DMS53 treated with DMSO at 0.1 percent for 48 hours (cell line): ENCODE measurements around the gene ADGRG1.
A peak's percentile ranks its signal among the peaks of the same experiment; 100 is the strongest.
"Not testable (repeated sequence)": the region's sequence is repeated elsewhere in the genome, so short reads cannot be mapped to it uniquely, and the experiment has no call there.

Source experiments
- DNase-seq: peaks from one replicate; lab custom pipeline; 2025; ENCODE audit not compliant: unreplicated experiment; lab: John Stamatoyannopoulos, UW

The ADGRG1 gene

DNA sequence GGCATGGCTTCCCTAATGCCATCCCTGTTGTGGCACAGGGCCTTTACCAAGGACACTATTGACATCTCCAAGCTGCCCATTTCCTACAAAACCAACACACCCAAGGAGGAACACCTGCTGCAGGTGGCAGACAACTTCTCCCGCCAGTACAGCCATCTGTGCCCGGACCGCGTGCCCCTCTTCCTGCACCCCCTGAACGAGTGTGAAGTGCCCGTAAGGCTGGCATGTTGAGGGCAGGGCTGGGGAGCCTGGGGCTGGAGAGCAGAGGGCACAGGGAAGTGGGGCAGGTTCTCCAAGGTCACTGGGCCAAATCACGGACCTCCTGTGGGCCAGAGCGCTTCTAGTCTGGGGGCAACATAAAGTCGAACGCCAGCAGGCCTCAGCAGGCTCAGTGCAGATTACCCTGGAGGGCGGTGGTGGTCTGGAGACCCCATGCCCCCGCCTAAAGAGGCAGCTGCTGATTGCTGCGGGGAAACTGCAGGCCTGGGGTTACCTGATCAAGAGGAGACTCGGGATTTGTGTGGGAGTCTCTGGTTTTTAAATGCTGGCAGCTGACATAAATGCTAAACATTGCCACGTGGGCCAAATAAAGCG is 70.5 kb downstream of the ADGRG1 start:
- DNase-seq = no peak

DNA sequence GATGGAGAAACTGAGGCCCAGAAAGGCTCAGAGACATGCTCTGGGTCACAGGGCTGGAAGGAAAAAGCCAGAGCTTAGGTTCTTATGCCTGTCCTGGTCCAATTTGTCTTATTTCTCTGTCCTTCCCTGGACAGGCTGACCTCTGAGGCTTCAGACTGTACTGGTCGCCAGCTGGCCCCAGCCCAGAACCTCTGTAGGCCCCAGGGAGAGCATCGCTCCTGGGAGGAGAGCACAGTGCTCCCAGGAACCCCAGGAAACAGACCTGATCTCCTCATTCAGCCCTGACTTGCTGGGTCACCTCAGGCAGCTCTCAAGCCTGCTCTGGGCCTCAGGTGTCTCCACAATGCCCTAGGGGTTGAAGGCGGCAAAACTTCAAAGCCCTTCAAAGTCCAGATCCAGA is 71.1 kb downstream of the ADGRG1 start:
- no peak for DNase-seq

DNA sequence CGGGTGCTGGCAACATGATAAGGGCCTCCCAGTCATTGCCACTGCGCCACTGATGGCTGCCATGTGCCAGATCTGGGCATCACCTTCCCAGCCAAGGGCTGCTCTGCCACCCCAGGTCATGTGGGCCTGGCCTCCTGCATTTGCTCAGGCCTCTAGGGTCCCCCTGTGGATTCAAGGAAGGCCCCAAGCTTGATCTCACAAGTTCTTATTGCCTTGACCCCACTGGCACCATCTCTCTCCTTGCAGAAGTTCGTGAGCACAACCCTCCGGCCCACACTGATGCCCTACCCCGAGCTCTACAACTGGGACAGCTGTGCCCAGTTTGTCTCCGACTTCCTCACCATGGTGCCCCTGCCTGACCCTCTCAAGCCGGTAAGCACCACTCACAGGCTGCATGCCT is 71.5 kb downstream of the ADGRG1 start:
- no peak for DNase-seq

DNA sequence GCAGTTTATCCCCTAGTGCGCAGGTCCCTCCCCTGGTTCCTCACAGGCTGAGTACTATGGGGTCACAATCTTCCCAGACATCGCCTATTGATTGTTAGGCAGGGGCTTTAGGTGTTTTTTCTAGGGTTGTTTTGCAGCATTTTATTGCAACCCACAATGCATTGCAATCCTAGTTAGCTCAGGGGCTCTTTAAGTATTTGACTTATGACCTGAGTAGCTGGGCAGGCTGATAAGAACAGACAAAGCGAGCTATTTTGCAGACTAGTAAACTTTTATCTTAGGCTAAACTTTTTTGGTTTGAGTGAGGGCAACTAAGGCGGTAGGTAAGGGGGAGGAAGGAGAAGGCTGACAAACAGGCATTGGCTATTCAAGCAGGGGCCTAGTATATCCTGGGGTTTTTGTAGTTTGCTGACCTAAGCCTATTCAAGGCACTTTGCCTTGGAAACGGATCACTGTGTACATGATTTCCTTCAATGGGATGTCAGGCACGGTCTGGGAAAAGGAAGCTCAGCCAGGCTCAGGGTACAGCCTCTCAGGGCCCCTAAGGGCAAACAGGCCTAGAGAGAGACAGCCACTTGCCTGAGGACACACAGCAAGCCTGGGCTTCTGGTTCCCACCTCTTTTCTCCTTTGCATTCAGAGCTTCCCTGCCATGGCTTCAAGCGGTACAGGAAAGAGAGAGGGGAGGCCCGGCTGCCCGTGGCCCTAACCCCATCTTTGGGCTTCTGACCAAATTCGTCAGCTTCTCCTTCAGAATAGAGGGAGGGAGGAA is 72.5 kb downstream of the ADGRG1 start:
- DNase-seq = no peak

DNA sequence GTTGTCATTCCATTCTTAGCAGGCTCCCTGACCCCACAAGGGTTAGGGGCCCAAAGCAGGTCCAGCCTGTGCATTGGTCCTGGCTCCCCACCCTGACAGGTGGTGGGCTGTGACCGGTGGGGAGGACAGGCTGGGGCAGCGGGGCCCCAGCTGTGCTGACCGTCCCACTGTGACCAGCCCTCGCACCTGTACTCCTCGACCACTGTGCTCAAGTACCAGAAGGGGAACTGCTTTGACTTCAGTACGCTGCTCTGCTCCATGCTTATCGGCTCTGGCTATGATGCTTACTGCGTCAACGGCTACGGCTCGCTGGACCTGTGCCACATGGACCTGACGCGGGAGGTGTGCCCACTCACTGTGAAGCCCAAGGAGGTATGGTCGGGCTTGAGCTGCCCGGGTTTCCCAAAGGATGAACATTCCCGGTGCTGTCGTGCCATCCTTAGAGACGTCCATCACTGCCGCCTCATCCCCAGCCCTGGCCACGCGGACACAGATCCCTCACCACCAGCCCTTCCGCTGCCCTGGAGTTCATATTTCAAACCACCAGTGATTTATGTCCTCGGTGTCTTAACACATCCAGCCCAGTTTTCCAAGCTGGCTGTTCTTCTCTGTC is 73.4 kb downstream of the ADGRG1 start:
- DNase-seq = no peak

DNA sequence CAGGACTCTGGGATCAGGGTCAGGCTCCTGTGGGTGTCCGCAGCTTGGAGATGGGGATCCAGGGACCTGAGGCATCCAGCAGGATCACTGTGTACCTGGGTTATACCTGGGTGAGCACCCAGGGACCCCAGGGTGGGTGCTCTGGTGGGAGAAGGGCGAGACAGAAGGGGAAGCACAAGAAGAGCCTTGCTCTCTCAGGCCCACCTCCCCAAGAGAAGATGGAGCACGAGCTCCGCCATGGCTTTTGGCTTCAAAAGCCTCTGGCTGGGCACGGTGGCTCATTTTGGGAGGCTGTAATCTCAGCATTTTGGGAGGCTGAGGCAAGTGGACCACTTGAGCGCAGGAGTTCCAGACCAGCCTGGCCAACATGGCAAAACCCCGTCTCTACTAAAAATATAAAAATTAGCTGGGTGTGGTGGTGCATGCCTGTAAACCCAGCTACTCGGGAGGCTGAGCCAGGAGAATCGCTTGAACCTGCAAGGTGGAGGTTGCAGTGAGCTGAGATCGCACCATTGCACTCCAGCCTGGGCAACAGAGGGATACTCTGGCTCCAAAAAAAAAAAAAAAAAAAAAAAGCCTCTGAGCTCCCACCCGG is 75.1 kb downstream of the ADGRG1 start:
- DNase-seq = no peak

DNA sequence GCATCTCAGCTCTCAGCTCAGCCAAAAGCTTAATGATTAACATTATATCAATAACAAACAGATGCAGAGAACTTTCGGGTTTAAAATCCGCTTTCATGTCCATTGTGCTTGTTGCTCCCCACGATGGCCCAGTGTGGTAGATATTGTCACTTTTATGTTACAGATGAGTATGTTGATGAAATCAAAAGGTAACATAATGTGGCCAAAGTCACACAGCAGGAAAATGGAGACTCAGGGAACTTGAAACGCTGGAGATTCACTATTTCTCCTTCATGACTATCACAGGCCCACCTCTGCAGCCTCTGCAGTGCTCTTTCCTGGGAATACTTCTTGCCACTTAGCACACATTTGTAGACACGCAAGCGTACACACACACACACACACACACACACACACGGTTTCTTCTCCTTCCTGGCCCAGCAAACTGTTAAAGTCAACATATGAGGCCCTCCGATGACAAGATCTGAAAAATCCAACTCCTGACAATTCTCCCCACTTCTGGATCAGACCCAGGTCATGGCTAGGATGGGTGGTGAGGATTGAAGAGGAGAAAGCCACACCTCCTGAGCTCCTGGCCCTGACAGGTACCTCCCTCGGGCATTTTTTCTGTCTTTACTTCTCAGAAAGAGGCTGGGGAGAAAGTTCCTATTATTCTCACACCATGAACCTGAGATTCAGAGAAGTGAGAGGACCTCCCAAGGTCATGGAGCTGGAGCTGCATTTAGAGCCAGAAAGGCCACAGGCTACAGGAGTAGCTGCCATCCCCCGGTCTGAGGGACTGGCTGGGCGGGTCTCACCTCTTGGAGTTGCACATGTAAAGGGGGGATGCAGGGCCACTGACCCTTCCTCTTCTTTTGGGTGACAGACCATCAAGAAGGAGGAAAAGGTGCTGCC is 75.8 kb downstream of the ADGRG1 start:
- DNase-seq = peak; percentile 78

DNA sequence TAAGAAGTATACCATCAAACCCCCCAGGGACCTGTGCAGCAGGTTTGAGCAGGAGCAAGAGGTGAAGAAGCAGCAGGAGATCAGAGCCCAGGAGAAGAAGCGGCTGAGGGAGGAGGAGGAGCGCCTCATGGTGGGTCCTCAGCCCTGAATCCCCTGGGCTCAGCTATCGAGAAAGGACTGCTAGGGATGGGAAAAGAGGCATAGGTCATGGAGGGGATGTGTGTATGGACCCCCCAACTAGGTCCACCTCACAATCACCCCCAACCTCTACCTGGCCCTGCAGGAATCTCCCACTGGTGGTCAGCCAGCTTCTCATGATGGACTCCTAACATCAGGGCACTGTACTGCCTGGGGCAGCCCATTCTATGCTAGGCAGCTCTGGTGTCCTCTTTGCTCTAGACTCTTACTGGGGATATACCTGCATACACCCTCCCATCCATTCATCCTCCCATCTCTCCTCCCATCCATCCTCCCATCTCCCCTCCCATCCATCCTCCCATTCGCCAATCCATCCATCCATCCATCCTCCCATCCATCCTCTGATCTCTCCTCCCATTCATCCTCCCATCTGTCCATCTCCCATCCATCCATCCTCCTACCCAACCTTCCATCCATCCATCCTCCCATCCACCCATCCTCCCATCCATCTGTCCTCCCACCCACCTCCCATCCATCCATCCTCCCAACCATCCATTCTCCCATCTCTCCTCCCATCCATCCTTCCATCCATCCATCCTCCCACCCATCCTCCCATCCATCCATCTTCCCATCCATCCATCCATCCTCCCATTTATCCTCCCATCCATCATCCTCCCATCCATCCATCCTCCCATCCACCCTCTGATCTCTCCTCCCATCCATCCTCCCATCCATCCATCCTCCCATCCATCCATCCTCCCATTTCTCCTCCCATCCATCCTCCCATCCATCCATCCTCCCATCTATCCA is 76.7 kb downstream of the ADGRG1 start:
- no peak for DNase-seq

DNA sequence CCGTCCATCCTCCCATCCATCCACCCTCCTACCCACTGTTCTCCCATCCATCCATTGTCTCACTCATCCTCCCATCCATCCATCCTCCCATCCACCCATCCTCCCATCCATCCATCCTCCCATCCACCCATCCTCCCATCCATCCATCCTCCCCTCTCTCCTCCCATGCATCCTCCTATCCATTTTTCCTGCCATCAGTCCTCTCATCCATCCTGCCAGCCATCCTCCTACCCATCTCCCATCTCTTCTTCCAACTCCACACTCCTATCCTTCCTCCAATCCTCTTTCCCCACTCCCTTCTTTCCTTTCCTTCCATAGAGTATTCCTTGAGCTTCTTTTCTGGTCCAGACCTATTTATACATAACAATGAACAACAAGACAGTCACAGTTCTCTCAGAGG is 78.3 kb downstream of the ADGRG1 start:
- no peak for DNase-seq

DNA sequence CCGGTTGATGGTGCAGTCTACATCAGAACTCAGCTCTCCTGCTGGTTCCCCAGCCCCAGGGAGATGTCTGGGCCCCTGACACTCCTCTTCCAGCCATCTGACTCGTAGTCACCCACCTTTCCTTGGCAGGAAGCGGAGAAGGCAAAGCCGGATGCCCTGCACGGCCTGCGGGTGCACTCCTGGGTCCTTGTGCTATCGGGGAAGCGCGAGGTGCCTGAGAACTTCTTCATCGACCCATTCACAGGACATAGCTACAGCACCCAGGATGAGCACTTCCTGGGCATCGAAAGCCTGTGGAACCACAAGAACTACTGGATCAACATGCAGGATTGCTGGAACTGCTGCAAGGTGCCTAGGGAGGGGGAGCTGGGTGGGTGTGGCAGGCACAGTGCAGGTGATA is 78.9 kb downstream of the ADGRG1 start:
- DNase-seq = no peak

DNA sequence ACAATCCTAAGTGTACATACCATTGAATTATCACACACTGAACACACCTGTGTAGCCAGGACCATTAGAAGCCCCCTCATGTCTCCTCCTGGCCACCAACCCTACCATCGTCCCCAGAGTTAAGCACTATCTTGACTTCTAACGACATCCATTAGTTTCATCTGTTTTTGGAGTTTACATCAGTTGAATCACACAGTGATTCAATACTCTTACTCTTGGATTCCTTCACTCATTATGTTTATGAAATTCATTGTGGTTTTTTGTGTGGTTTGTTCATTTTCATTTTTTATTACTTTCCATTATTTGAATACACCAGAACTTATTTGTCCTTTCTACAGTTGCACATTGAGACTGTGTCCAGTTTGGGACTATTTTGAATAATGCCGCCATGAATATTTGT is 79.7 kb downstream of the ADGRG1 start:
- no peak for DNase-seq

DNA sequence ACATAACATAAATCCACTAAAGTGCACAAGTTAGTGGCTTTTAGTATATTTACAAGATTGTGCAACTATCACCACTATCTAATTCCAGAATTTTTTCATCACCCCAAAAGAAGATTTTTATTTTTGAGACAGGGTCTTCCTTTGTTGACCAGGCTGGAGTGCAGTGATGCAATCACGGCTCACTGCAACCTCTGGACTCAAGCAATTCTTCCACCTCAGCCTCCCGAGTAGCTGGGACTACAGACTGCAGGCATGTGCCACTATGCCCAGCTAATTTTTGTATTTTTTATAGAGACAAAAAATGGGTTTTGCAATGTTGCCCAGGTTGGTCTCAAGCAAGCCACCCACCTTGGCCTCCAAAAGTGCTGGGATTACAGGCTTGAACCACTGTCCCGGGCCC is 81.2 kb downstream of the ADGRG1 start:
- DNase-seq = no peak

DNA sequence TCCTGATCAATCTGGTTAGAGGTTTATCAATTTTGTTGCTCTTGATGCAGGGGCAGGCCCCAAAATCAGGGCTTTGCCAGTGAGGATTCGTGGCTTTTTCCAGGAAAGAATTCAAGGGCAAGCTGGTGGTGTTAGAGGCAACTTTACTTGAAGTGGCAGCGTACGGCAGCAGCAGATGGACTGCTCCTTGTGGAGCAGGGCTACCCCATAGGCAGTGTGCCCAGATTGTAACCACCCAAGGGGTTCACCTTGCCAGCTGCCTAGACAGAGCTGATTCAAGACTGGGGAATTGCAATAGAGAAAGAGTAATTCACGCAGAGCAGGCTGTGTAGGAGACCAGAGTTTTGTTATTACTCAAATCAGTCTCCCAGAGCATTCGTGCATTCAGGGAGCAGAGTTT is 82.9 kb downstream of the ADGRG1 start:
- no peak for DNase-seq

DNA sequence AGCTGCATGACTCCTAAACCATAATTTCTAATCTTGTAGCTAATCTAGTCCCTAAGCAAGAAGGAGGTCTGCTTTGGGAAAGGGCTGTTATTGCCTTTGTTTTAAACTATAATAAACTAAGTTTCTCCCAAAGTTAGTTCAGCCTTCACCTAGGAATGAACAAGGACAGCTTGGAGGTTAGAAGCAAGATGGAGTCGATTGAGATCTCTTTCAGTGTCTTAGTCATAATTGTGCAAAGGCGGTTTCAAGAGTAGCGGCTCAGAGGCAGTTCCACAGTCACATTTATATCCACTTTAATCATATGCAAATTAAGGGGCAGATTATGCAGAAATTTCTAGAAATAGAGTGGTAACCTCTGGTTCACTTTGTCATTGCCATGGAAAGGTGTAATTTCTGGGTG is 83.6 kb downstream of the ADGRG1 start:
- no peak for DNase-seq

DNA sequence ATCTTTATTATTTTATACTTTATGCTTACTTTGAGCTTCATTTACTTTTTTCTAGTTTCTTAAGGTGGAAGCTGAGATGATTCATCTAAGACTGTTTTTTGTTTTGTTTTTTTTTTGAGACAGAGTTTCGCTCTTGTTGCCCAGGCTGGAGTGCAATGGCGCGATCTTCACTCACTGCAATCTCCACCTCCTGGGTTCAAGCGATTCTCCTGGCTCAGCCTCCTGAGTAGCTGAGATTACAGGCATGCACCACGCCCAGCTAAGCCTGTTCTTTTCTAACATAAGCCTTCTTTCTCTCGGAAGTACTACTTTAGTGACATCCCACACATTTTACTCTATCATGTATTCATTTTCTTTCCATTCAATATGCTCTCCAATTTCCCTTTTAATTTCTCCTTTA is 84.1 kb downstream of the ADGRG1 start:
- not testable (repeated sequence) for DNase-seq

DNA sequence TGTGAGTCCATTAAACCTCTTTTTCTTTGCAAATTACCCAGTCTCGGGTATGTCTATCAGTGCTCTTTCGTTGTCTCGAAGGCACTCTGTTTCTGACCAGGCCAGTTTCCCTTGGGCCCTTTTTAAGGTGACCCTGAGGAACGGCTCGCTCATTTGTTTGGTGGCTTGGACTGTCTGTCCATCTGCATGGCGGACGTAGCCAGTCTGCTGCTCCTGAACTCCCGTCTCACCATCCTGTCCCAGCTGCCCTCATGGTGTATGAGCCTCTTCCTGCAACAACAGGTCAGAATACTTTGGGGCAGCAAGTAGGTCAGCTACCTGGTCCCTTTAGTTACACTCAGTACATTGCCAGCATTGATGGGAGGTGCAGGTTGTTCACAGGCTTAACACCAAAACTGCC is 85.2 kb downstream of the ADGRG1 start:
- no peak for DNase-seq

DNA sequence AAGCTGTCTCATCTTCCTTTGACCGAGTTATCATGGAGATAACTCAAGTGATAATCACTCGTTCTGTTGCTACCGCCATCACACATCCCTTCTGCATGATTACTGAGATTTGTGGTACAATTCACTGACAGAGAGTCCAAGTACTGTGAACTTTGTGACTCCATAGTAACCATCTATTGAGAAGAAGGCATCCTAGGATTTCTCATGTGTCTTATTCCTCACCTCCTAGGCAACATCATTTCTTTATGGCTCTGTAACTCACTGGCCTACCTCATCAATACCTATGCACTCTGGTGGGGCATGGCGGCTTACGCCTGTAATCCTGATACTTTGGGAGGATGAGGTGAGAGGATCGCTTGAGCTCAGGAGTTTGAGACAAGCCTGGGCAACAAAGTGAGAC is 85.6 kb downstream of the ADGRG1 start:
- DNase-seq = no peak
